Measurements from ENCODE around the gene GRB10.

Gene GRB10

GRCh38 chr7:50803359-50804337 lies 21.0 kb upstream of the GRB10 start:
- no peaks in the 10 kb centered on the region for H3K36me3 ChIP-seq (replicated peaks; ENCODE audit: low read depth, low read length)
- no peaks in the 10 kb centered on the region for H3K79me2 ChIP-seq (ENCODE audit: low read length)
- no peak overlapping the region for H3K27ac ChIP-seq (ENCODE audit: low read length)
- H4K20me1 ChIP-seq (ENCODE audit: insufficient read depth, low read length): no peaks in the 10 kb centered on the region
- H3K9ac ChIP-seq (ENCODE audit: low read length): no peak overlapping the region
- H3K9me3 ChIP-seq (ENCODE audit: insufficient read depth, low read length): no peaks in the 10 kb centered on the region
- no peak overlapping the region for H3K4me2 ChIP-seq (ENCODE audit: low read length)
- H3K4me1 ChIP-seq (ENCODE audit: low read length): peaks cover 6% of the 10 kb centered on the region; the same call in 1 of the 2 replicates
- H2AFZ ChIP-seq (ENCODE audit: low read depth, low read length): no peak overlapping the region
- TF ChIP-seq EZH2phosphoT487 (IDR thresholded peaks at IDR 0.05; ENCODE audit: low read depth) (no peak), CTCF (IDR thresholded peaks at IDR 0.05; ENCODE audit: low read depth, low read length) (no peak)
- no peak overlapping the region for H3K4me3 ChIP-seq (ENCODE audit: low read length)
- H3K27me3 ChIP-seq (ENCODE audit: low read depth, low read length): no peaks in the 10 kb centered on the region

- Histone ChIP-seq H3K9ac (ENCODE audit: low read length) (no peak overlapping the region), H2AFZ (ENCODE audit: low read depth, low read length) (no peak overlapping the region)
Measured at GRCh38 chr7:50801907-50802306, 19.2 kb upstream of the GRB10 start.

GRCh38 chr7:50799873-50800272 lies 17.2 kb upstream of the GRB10 start:
- no peak overlapping the region for H2AFZ ChIP-seq (ENCODE audit: low read depth, low read length)
- H3K27ac ChIP-seq (ENCODE audit: low read length): no peak overlapping the region
- no peaks in the 10 kb centered on the region for H3K36me3 ChIP-seq (replicated peaks; ENCODE audit: low read depth, low read length)
- H3K4me1 ChIP-seq (ENCODE audit: low read length): peaks cover 4% of the 10 kb centered on the region; the same call in 1 of the 2 replicates
- no peaks in the 10 kb centered on the region for H3K27me3 ChIP-seq (ENCODE audit: low read depth, low read length)
- no peak overlapping the region for H3K4me3 ChIP-seq (ENCODE audit: low read length)
- no peaks in the 10 kb centered on the region for H4K20me1 ChIP-seq (ENCODE audit: insufficient read depth, low read length)
- no peak overlapping the region for H3K4me2 ChIP-seq (ENCODE audit: low read length)
- no peaks in the 10 kb centered on the region for H3K9me3 ChIP-seq (ENCODE audit: insufficient read depth, low read length)
- no peaks in the 10 kb centered on the region for H3K79me2 ChIP-seq (ENCODE audit: low read length)
- no peak overlapping the region for H3K9ac ChIP-seq (ENCODE audit: low read length)
- TF ChIP-seq CTCF (IDR thresholded peaks at IDR 0.05; ENCODE audit: low read depth, low read length) (no peak), EZH2phosphoT487 (IDR thresholded peaks at IDR 0.05; ENCODE audit: low read depth) (no peak)

More at GRCh38 chr7:50801907-50802306, 19.2 kb upstream of the GRB10 start:
- H3K27me3 ChIP-seq (ENCODE audit: low read depth, low read length): no peaks in the 10 kb centered on the region
- no peaks in the 10 kb centered on the region for H3K36me3 ChIP-seq (replicated peaks; ENCODE audit: low read depth, low read length)
- no peak overlapping the region for H3K27ac ChIP-seq (ENCODE audit: low read length)
- no peaks in the 10 kb centered on the region for H3K9me3 ChIP-seq (ENCODE audit: insufficient read depth, low read length)
- no peak overlapping the region for H3K4me2 ChIP-seq (ENCODE audit: low read length)
- H3K79me2 ChIP-seq (ENCODE audit: low read length): no peaks in the 10 kb centered on the region
- no peak for TF ChIP-seq EZH2phosphoT487 (IDR thresholded peaks at IDR 0.05; ENCODE audit: low read depth)
- no peak for TF ChIP-seq CTCF (IDR thresholded peaks at IDR 0.05; ENCODE audit: low read depth, low read length)
- H3K4me1 ChIP-seq (ENCODE audit: low read length): peaks cover 6% of the 10 kb centered on the region; the same call in 1 of the 2 replicates
- H4K20me1 ChIP-seq (ENCODE audit: insufficient read depth, low read length): no peaks in the 10 kb centered on the region
- no peak overlapping the region for H3K4me3 ChIP-seq (ENCODE audit: low read length)

- H3K4me2 ChIP-seq (ENCODE audit: low read length): no peak overlapping the region
- H2AFZ ChIP-seq (ENCODE audit: low read depth, low read length): no peak overlapping the region
- H3K4me3 ChIP-seq (ENCODE audit: low read length): no peak overlapping the region
- no peaks in the 10 kb centered on the region for H3K79me2 ChIP-seq (ENCODE audit: low read length)
- H3K36me3 ChIP-seq (replicated peaks; ENCODE audit: low read depth, low read length): no peaks in the 10 kb centered on the region
- H3K27ac ChIP-seq (ENCODE audit: low read length): no peak overlapping the region
- H4K20me1 ChIP-seq (ENCODE audit: insufficient read depth, low read length): no peaks in the 10 kb centered on the region
- TF ChIP-seq CTCF (IDR thresholded peaks at IDR 0.05; ENCODE audit: low read depth, low read length) (no peak), EZH2phosphoT487 (IDR thresholded peaks at IDR 0.05; ENCODE audit: low read depth) (no peak)
- no peak overlapping the region for H3K9ac ChIP-seq (ENCODE audit: low read length)
- no peaks in the 10 kb centered on the region for H3K27me3 ChIP-seq (ENCODE audit: low read depth, low read length)
- no peaks in the 10 kb centered on the region for H3K4me1 ChIP-seq (ENCODE audit: low read length)
- no peaks in the 10 kb centered on the region for H3K9me3 ChIP-seq (ENCODE audit: insufficient read depth, low read length)
Measured at GRCh38 chr7:50798126-50798525, 15.4 kb upstream of the GRB10 start.
